Heart left ventricle (tissue), 16 donors: Measurements from ENCODE around the gene SULT1A1. TPM values are rescaled to one million over a fixed set of nuclear protein-coding genes. Genes with fewer than 3 reads are reported as not detected.

Source experiments
- ATAC-seq, 4 donors: fragments of 200-7000 bp; cut with Tn5 transposase; one replicate each; pipeline ENCODE4 v1.9.1; 2020 to 2022; ENCODE audit warnings: moderate library complexity in 4 of 4, mild to moderate bottlenecking in 3 of 4, moderate number of reproducible peaks in 1 of 4
- DNase-seq, 5 donors: peaks; one replicate each; pipeline ENCODE4 v3.0.0-alpha.2; 2020
- H3K27ac ChIP-seq, 12 donors: fragments of 200-600 bp; sonication (generic) in 4 of 12; one replicate each; pipeline versions ENCODE4 v1.5.0 to v1.8.0; 2016 to 2022; ENCODE audit warnings: mild to moderate bottlenecking in 2 of 12
- H3K27me3 ChIP-seq, 9 donors: fragments of 200-600 bp; sonication (generic) in 2 of 9; one replicate each; pipeline versions ENCODE4 v1.5.1 to v1.8.0; 2016 to 2022; ENCODE audit warnings: mild to moderate bottlenecking in 3 of 9
- H3K36me3 ChIP-seq, 9 donors: fragments of 200-600 bp; sonication (generic) in 2 of 9; one replicate each; pipeline versions ENCODE4 v1.5.0 to v1.8.0; 2018 to 2022; ENCODE audit warnings: mild to moderate bottlenecking in 2 of 9
- H3K4me1 ChIP-seq, 12 donors: fragments of 200-600 bp; sonication (generic) in 4 of 12; one replicate each; pipeline versions ENCODE4 v1.5.0 to v1.8.0; 2016 to 2022; ENCODE audit warnings: mild to moderate bottlenecking in 3 of 12
- H3K4me3 ChIP-seq, 12 donors: fragments of 200-600 bp; sonication (generic) in 4 of 12; one replicate each; pipeline versions ENCODE4 v1.5.0 to v1.8.0; 2017 to 2022; ENCODE audit warnings: mild to moderate bottlenecking in 9 of 12, moderate library complexity in 4 of 12
- H3K9me3 ChIP-seq, 12 donors: fragments of 200-600 bp; sonication (generic) in 4 of 12; one replicate each; pipeline versions ENCODE4 v1.5.0 to v1.8.0; 2016 to 2022; ENCODE audit warnings: mild to moderate bottlenecking in 1 of 12
- POLR2A ChIP-seq, 2 donors: fragments of 450-650 bp; IDR thresholded peaks; one replicate each; pipeline ENCODE4 v1.6.1; 2017; ENCODE audit warnings: antibody characterized with exemption in 2 of 2, mild to moderate bottlenecking in 2 of 2, moderate library complexity in 2 of 2
- WGBS, 4 donors: extraction: QIAGEN DNeasy Blood & Tissue Kit in 2 of 4; methylation state at CpG; one replicate each; pipeline versions ENCODE4 v1.1.5 to v1.1.7; 2013 to 2018; 5-methylcytosine and 5-hydroxymethylcytosine counted together
- intact Hi-C, 10 donors: fragments of 100-400 bp; cut with DNase I; formaldehyde crosslinking; loops; one replicate each; pipeline versions ENCODE4 v1.11.1 to v1.14.2; 2022
- polyA plus RNA-seq, 2 donors: library from polyadenylated mRNA; stranded (reverse); fragments of 200-250 nt; gene quantifications; one replicate each; pipeline ENCODE4 v1.2.3, GENCODE V29; 2013
- total RNA-seq, 9 donors: library from RNA; depleted of rRNA in 2 of 9; stranded (reverse); fragments of >200 nt in 2 of 9; fragmentation: NEBNext Ultra II Directional in 3 of 9; extraction: Animal tissue kit (Norgen Biotek cat#: 25700) in 3 of 9; gene quantifications; one replicate each; pipeline versions ENCODE4 v1.1.0 to v1.2.4, GENCODE V29; 2016 to 2023
- TF ChIP-seq, protein P1 (sequence below), 12 donors: fragments of 200-600 bp; sonication (generic) in 4 of 12; IDR thresholded peaks; one replicate each; pipeline versions ENCODE4 v1.5.0 to v1.8.0; 2018 to 2022; ENCODE audit warnings: antibody characterized with exemption in 12 of 12, mild to moderate bottlenecking in 5 of 12
- donor health status: ischemic (EF 13 %, LVEDD 7.1; RV severe dilation, severe dysfunction).
- donor health status: healthy with polysubstance abuse.
- donor health status: DM: no; HTN: yes; CAD: no.
- donor health status: DM: no; HTN: no; CAD: no.
- donor health status: ischemic (EF 25% LVEDD 6.9; RV normal size, moderate dysfunction).
- donor health status: ischemic (EF 25% LVEDD 5.7; RV mildly dilated, moderate dysfunction).
- donor health status: healthy.
- donor health status: DM: yes; HTN: yes; CAD: no.
- donor health status: ischemic (EF 35%, LVEDD 5.7; RV mildly dilated, moderate dysfunction).
- donor health status: nonischemic (EF 11% LVEDD 7.7; RV severe dilation, severe dysfunction).
- donor health status: DM: yes; HTN: yes; CAD: no.
- donor health status: PGD.
- donor health status: ischemic (EF 29% LVEDD 5.4; RV normal size, mild dysfunction).
- donor health status: nonischemic (EF 23%, LVEDD 6.1; RV moderate dilation, normal function).

Gene SULT1A1
- total and polyA plus RNA-seq, 11 donors: 6.9 to 35.9 (median 13.3) TPM

DNA sequence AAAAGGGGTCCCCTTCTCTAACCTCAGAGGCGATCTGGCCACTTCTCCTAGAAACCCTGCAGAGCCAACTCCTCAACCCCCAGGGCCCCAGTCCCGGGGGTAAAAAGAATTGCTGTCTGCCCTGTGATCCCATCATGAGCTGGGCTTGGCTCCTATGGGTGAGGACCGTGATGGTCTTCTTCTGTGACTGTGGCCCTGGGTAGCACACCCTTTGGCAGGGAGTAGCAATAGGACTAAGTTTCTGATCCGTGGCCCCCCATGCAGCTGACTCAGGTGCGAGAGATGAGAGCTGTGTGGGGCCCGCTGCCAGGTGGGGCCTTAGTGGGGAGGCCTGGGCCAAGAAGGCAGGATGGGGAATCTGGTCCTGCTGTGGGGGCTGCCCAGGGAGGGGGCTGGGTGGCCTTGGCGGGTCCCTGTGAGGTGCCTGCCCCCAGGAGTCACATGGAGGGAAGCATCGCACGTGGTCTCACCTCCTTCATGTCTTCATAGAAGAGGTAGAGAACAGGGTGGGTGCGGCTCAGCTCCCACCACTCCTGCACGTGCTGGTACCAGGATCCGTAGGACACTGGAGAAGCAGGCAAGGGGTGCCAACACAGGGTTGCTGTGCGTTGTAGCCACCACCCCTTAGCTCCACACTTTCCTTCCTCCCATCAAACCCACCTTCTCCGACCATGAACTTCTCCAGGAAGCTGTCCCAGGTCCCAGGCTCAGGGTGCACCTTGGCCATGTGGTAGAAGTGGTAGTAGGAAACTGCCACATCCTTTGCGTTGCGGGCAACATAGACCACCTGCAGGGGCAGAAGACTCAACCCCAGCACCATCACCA, 3.3 kb downstream of the SULT1A1 start:
- TF ChIP-seq POLR2A (IDR thresholded peaks at IDR 0.05): no peak
- TF ChIP-seq, protein P1, sequence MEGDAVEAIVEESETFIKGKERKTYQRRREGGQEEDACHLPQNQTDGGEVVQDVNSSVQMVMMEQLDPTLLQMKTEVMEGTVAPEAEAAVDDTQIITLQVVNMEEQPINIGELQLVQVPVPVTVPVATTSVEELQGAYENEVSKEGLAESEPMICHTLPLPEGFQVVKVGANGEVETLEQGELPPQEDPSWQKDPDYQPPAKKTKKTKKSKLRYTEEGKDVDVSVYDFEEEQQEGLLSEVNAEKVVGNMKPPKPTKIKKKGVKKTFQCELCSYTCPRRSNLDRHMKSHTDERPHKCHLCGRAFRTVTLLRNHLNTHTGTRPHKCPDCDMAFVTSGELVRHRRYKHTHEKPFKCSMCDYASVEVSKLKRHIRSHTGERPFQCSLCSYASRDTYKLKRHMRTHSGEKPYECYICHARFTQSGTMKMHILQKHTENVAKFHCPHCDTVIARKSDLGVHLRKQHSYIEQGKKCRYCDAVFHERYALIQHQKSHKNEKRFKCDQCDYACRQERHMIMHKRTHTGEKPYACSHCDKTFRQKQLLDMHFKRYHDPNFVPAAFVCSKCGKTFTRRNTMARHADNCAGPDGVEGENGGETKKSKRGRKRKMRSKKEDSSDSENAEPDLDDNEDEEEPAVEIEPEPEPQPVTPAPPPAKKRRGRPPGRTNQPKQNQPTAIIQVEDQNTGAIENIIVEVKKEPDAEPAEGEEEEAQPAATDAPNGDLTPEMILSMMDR (IDR thresholded peaks at IDR 0.05): no peak
- 80 to 94% (median 90%) methylated on average over 14 to 16 of the region's 16 CpGs for WGBS, 4 donors
- H3K9me3 ChIP-seq: no peaks in the 10 kb centered on the region
- intact Hi-C loops: loop anchor here in 3 of 10 donors (5.0 to 10.0 kb wide), 5 partner anchors 49 to 292 kb away; partner anchors contain the start of genes APOBR (in 1 of the 3), CLN3 (in 1 of the 3) and SGF29 (in 1 of the 3)
- H3K36me3 ChIP-seq: peaks cover 0 to 12% (median 0%) of the 10 kb centered on the region in 9 donors
- no peak for ATAC-seq
- H3K27ac ChIP-seq: no peak overlapping the region
- H3K4me1 ChIP-seq: peaks cover 3 to 27% (median 14%) of the 10 kb centered on the region in 12 donors
- peaks cover 0 to 9% (median 0%) of the 10 kb centered on the region in 9 donors for H3K27me3 ChIP-seq
- H3K4me3 ChIP-seq: no peak overlapping the region
- DNase-seq: no peak

DNA sequence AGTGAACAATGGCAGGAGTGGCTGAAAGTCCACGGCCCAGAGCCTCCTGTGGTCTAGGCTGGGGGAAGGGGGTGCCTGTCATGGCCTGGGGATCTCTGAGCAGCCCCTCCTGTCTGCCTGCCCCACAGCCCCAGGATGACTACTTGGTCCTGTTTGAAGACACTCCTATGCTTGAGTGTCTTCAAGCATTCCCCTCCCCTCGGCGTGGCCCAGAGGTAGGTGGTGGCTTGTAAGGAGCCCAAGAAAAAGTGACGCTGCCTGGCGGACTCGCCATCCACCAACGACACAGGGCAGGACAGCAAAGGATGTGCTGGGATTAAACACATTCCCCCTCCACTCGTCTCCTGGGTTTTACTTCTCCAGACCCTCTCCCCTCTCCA, 5.7 kb downstream of the SULT1A1 start:
- intact Hi-C loops: loop anchor here in 2 of 10 donors (10.0 kb wide), 4 partner anchors 49 to 289 kb away; partner anchors contain the start of genes APOBR (in 1 of the 2), CLN3 (in 1 of the 2) and SGF29 (in 1 of the 2)
- TF ChIP-seq, protein P1 (IDR thresholded peaks at IDR 0.05): no peak
- TF ChIP-seq POLR2A (IDR thresholded peaks at IDR 0.05): no peak
- H3K4me1 ChIP-seq: peaks cover 0 to 8% (median 2%) of the 10 kb centered on the region in 12 donors
- H3K27me3 ChIP-seq: peaks cover 0 to 11% (median 0%) of the 10 kb centered on the region in 9 donors
- no peaks in the 10 kb centered on the region for H3K9me3 ChIP-seq
- DNase-seq: no peak
- no peak overlapping the region for H3K27ac ChIP-seq
- WGBS, 4 donors: 68 to 85% (median 73%) methylated on average over 8 of the region's 8 CpGs
- no peak for ATAC-seq
- peaks cover 0 to 12% (median 0%) of the 10 kb centered on the region in 9 donors for H3K36me3 ChIP-seq
- no peak overlapping the region for H3K4me3 ChIP-seq

DNA sequence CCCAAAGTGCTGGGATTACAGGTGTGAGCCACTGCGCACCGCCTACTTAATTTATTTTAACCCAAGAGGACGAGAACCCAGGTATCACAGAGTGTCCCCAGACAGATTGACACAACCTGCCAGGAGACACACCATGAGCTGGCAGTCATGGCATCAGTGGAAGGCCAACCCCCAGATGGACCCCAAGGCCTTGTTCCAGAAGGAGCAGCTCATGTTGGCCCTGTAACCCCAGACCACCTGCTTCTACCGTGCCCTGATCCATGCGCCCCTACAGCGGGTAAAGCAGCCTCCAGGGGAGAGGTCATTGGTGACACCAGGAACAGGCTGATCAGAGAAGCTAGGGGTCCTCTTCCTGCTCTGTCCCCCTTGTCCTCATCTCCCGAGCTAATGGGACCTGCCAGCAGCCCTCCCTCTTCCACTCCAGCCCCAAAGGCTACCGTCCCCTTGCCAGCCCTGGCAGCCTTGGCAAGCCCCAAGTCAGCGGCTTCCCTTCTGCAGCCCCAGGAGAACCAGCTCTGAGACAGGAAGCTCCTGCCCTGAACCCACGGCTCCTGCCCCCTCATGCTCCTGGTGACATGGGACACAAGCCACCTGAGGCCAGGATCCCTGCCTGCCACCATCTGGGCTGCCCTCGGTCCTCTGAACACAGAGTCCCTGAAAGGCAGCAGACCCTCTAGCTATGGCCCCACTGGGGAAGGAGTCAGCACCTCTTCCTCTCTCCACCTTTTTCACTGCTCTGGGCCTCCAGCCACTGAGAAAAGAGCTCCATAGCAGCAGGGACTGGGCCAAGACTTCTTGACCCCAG, 6.3 kb downstream of the SULT1A1 start:
- Histone ChIP-seq H3K9me3 (no peaks in the 10 kb centered on the region), H3K4me3 (no peak overlapping the region), H3K4me1 (peaks cover 0 to 3% (median 0%) of the 10 kb centered on the region in 12 donors), H3K27ac (no peak overlapping the region), H3K36me3 (peaks cover 0 to 12% (median 0%) of the 10 kb centered on the region in 9 donors), H3K27me3 (peaks cover 0 to 11% (median 0%) of the 10 kb centered on the region in 9 donors)
- ATAC-seq (no peak), DNase-seq (no peak)
- 75 to 80% (median 77%) methylated on average over 11 of the region's 11 CpGs for WGBS, 4 donors
- intact Hi-C loops: loop anchor here in 2 of 10 donors (10.0 kb wide), 4 partner anchors 49 to 289 kb away; partner anchors contain the start of genes APOBR (in 1 of the 2), CLN3 (in 1 of the 2) and SGF29 (in 1 of the 2)
- no peak for TF ChIP-seq POLR2A (IDR thresholded peaks at IDR 0.05)
- TF ChIP-seq, protein P1 (IDR thresholded peaks at IDR 0.05): no peak
